ENCODE measurements around the gene ZBTB8OS. TPM values are rescaled to one million over a fixed set of nuclear protein-coding genes. Genes with fewer than 3 reads are reported as not detected.
"Not testable (repeated sequence)": the region's sequence is repeated elsewhere in the genome, so short reads cannot be mapped to it uniquely, and the experiment has no call there.

Gene ZBTB8OS
- total RNA-seq, 3 donors from 2014 or later (not counting 1 experiment from before 2014, with no cell fraction given): 46.1 to 62.2 (median 55.6) TPM

DNA sequence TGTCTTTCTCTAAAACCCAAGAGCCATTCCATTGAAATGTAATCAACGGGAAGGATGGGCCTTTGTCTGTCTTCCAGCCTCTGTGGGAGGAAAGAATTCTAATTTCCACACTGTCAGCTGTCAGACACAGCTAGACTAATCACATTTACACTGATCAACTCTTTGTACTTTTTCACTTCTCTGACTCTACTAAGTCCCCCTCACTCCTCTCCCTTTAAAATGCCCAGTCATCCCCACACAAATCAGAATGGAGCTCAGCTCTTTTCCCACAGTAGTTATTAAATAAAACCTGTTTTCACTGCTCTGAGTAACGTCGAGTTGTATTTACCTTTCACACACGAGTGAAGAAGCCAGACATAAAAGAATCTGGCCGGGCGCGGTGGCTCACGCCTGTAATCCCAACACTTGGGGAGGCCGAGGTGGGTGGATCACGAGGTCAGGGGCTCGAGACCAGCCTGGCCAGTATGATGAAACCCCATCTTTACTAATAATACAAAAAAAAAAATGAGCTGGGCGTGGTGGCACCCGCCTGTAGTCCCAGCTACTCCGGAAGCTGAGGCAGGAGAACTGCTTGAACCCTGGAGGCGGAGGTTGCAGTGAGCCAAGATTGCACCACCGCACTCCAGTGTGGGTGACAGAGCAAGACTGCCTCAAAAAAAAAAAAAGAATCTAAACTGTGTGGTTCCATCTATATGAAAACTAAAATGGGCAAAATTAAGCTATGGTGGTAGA lies 13.3 kb downstream of the ZBTB8OS start:
- no peaks in the 10 kb centered on the region for H3K9me3 ChIP-seq (ENCODE audit: control insufficient read depth, insufficient read depth, low read length)
- H3K4me3 ChIP-seq (ENCODE audit: low read length): no peak overlapping the region
- H3K27me3 ChIP-seq (ENCODE audit: control insufficient read depth, insufficient read depth, low read length): no peaks in the 10 kb centered on the region
- Mint-ChIP-seq H3K27me3 (ENCODE audit: low read depth in 2 of 2) (no peaks in the 10 kb centered on the region), H3K9me3 (no peaks in the 10 kb centered on the region), H3K4me3 (no peak overlapping the region), H3K36me3 (peaks cover 10% of the 10 kb centered on the region), H3K4me1 (peaks cover 0 to 22% of the 10 kb centered on the region in 2 donors), H3K27ac (peak overlapping the region; percentile 31 to 35)
- TF ChIP-seq, protein P1, sequence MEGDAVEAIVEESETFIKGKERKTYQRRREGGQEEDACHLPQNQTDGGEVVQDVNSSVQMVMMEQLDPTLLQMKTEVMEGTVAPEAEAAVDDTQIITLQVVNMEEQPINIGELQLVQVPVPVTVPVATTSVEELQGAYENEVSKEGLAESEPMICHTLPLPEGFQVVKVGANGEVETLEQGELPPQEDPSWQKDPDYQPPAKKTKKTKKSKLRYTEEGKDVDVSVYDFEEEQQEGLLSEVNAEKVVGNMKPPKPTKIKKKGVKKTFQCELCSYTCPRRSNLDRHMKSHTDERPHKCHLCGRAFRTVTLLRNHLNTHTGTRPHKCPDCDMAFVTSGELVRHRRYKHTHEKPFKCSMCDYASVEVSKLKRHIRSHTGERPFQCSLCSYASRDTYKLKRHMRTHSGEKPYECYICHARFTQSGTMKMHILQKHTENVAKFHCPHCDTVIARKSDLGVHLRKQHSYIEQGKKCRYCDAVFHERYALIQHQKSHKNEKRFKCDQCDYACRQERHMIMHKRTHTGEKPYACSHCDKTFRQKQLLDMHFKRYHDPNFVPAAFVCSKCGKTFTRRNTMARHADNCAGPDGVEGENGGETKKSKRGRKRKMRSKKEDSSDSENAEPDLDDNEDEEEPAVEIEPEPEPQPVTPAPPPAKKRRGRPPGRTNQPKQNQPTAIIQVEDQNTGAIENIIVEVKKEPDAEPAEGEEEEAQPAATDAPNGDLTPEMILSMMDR (IDR thresholded peaks at IDR 0.05): no peak
- intact Hi-C loops (cut with micrococcal nuclease): no loop called here
- no peak for DNase-seq
- H3K4me1 ChIP-seq (ENCODE audit: control insufficient read depth, insufficient read depth, low read length): no peaks in the 10 kb centered on the region
- H3K27ac ChIP-seq (ENCODE audit: low read length): no peak overlapping the region
- peaks cover 18% of the 10 kb centered on the region for H3K36me3 ChIP-seq (ENCODE audit: control insufficient read depth, insufficient read depth, low read length)
- 95% methylated on average over 14 of the region's 16 CpGs for WGBS (ENCODE audit: insufficient coverage)
- ATAC-seq: no peak

DNA sequence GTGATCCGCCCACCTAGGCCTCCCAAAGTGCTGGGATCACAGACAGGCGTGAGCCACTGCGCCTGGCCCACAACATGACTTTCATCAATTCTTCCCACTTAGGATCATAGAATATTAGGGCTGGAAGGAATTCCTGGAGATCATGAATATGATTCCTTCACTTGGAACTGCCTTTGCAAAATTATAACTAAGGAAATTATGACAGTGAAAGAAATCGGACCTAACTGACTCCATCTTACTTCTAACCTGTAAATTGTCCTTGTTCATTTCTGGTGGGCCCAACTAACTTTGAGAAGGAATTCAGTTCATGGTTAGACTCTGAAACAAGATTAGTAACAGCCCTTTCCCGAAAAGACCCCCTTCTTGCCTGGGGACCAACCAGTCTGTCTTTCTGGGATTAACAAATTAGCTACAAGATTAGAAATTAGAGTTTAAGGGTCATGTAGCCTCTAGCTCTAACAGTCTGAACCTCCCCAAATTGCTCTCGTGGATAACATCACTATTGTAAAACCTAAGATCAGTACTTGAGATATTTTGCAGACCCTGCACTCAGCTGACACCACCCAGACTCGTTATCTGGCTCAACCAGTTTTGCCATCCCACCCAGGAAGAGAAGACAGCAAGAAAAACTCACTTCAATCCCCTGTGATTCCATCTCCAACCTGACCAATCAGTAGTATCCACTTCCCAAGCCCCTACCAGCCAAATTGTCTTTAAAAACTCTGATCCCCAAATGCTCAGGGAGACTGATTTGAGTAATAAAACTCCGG lies 14.7 kb downstream of the ZBTB8OS start:
- H3K4me1 ChIP-seq (ENCODE audit: control insufficient read depth, insufficient read depth, low read length): no peaks in the 10 kb centered on the region
- no peaks in the 10 kb centered on the region for H3K27me3 ChIP-seq (ENCODE audit: control insufficient read depth, insufficient read depth, low read length)
- DNase-seq: no peak
- Mint-ChIP-seq H3K36me3 (peaks cover 10% of the 10 kb centered on the region), H3K4me1 (peaks cover 0 to 22% of the 10 kb centered on the region in 2 donors), H3K9me3 (no peaks in the 10 kb centered on the region), H3K27ac (peak overlapping the region in 1 of 2 donors; percentile 48), H3K4me3 (no peak overlapping the region), H3K27me3 (ENCODE audit: low read depth in 2 of 2) (no peaks in the 10 kb centered on the region)
- H3K4me3 ChIP-seq (ENCODE audit: low read length): no peak overlapping the region
- WGBS (ENCODE audit: insufficient coverage): 97% methylated on average over 6 of the region's 8 CpGs
- H3K27ac ChIP-seq (ENCODE audit: low read length): no peak overlapping the region
- H3K9me3 ChIP-seq (ENCODE audit: control insufficient read depth, insufficient read depth, low read length): no peaks in the 10 kb centered on the region
- TF ChIP-seq, protein P1 (IDR thresholded peaks at IDR 0.05): no peak
- intact Hi-C loops (cut with micrococcal nuclease): no loop called here
- peaks cover 21% of the 10 kb centered on the region for H3K36me3 ChIP-seq (ENCODE audit: control insufficient read depth, insufficient read depth, low read length)
- no peak for ATAC-seq

DNA sequence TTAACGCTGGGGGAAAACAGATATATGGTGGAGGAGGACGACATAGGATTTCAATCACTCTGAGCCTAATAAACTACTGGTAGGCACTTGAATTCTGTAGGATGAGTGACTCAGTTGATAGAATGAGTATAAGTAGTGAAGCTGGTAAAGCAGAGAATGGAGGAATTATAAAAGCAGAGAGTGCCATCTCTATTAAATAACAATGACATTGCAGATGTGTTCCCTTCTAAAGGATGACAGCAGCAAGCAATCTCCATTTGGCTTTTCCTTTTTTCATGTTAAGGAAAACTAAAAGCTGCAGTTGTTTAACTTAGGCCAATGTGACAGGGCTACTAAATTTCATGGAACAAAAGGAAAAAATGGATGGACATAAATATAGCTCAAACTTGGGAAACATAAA lies 17.5 kb downstream of the ZBTB8OS start:
- ATAC-seq: no peak
- Mint-ChIP-seq H3K4me1 (peaks cover 2 to 26% of the 10 kb centered on the region in 2 donors), H3K4me3 (no peak overlapping the region), H3K36me3 (peaks cover 10% of the 10 kb centered on the region), H3K27ac (peak overlapping the region; percentile 45), H3K9me3 (no peaks in the 10 kb centered on the region), H3K27me3 (ENCODE audit: low read depth in 2 of 2) (no peaks in the 10 kb centered on the region)
- H3K36me3 ChIP-seq (ENCODE audit: control insufficient read depth, insufficient read depth, low read length): peaks cover 21% of the 10 kb centered on the region
- 95% methylated on average over 2 of the region's 2 CpGs for WGBS (ENCODE audit: insufficient coverage)
- intact Hi-C loops (cut with micrococcal nuclease): no loop called here
- TF ChIP-seq, protein P1 (IDR thresholded peaks at IDR 0.05): no peak
- H3K27me3 ChIP-seq (ENCODE audit: control insufficient read depth, insufficient read depth, low read length): no peaks in the 10 kb centered on the region
- H3K9me3 ChIP-seq (ENCODE audit: control insufficient read depth, insufficient read depth, low read length): no peaks in the 10 kb centered on the region
- H3K4me1 ChIP-seq (ENCODE audit: control insufficient read depth, insufficient read depth, low read length): peaks cover 12% of the 10 kb centered on the region
- no peak overlapping the region for H3K4me3 ChIP-seq (ENCODE audit: low read length)
- no peak for DNase-seq
- H3K27ac ChIP-seq (ENCODE audit: low read length): no peak overlapping the region

DNA sequence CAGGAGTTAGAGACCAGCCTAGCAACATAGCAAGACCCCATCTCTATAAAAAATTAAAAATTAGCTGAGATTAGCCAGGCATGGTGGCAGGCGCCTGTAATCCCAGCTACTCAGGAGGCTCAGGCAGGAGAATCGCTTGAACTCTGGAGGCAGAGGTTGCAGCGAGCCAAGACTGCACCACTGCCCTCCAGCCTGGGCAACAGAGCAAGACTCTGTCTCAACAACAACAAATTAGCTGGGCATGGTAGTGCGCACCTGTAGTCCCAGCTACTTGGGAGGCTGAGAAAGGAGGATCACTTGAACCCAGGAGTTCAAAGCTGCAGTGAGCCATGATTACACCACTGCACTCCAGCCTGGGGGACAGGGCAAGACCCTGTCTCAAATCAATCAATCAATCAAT lies 20.2 kb downstream of the ZBTB8OS start:
- ATAC-seq; H3K27ac Mint-ChIP-seq; intact Hi-C loops (cut with micrococcal nuclease); H3K27ac ChIP-seq (ENCODE audit: low read length); H3K4me3 ChIP-seq (ENCODE audit: low read length); H3K4me3 Mint-ChIP-seq; H3K36me3 Mint-ChIP-seq; H3K27me3 ChIP-seq (ENCODE audit: control insufficient read depth, insufficient read depth, low read length); H3K9me3 ChIP-seq (ENCODE audit: control insufficient read depth, insufficient read depth, low read length); H3K9me3 Mint-ChIP-seq; DNase-seq; H3K27me3 Mint-ChIP-seq (ENCODE audit: low read depth in 2 of 2): not testable (repeated sequence)
- Histone ChIP-seq H3K36me3 (ENCODE audit: control insufficient read depth, insufficient read depth, low read length) (peaks cover 21% of the 10 kb centered on the region), H3K4me1 (ENCODE audit: control insufficient read depth, insufficient read depth, low read length) (peaks cover 20% of the 10 kb centered on the region)
- over 99% methylated on average over 4 of the region's 4 CpGs for WGBS (ENCODE audit: insufficient coverage)
- peaks cover 13 to 16% of the 10 kb centered on the region in 2 donors for H3K4me1 Mint-ChIP-seq
